Omental fat pad (tissue), 4 donors: ENCODE measurements around the gene GAS6. TPM values are rescaled to one million over a fixed set of nuclear protein-coding genes. Genes with fewer than 3 reads are reported as not detected.

ENCODE experiments used
- ATAC-seq: fragments of 150-250 bp; one replicate; pipeline ENCODE4 v1.9.1; 2016; ENCODE audit warnings: mild to moderate bottlenecking, moderate library complexity; ENCODE audit not compliant: low FRiP score
- DNase-seq: peaks from one replicate; pipeline ENCODE4 v3.0.0-alpha.2; 2019; ENCODE audit warnings: low spot score
- total RNA-seq, 4 donors: library from RNA; depleted of rRNA; stranded (reverse); fragments of >200 nt; gene quantifications; one replicate each; pipeline ENCODE4 v1.1.0, GENCODE V29; 2016
- TF ChIP-seq, protein P1 (sequence below), 3 donors: fragments of 450-650 bp; IDR thresholded peaks; one replicate each; pipeline ENCODE4 v1.5.1; 2016 to 2017; ENCODE audit warnings: antibody characterized with exemption in 3 of 3, mild to moderate bottlenecking in 3 of 3, moderate library complexity in 2 of 3

GAS6 gene
- total RNA-seq, 4 donors from 2014 or later, result 129 to 207 (median 164) TPM

- TF ChIP-seq, protein P1, sequence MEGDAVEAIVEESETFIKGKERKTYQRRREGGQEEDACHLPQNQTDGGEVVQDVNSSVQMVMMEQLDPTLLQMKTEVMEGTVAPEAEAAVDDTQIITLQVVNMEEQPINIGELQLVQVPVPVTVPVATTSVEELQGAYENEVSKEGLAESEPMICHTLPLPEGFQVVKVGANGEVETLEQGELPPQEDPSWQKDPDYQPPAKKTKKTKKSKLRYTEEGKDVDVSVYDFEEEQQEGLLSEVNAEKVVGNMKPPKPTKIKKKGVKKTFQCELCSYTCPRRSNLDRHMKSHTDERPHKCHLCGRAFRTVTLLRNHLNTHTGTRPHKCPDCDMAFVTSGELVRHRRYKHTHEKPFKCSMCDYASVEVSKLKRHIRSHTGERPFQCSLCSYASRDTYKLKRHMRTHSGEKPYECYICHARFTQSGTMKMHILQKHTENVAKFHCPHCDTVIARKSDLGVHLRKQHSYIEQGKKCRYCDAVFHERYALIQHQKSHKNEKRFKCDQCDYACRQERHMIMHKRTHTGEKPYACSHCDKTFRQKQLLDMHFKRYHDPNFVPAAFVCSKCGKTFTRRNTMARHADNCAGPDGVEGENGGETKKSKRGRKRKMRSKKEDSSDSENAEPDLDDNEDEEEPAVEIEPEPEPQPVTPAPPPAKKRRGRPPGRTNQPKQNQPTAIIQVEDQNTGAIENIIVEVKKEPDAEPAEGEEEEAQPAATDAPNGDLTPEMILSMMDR (IDR thresholded peaks at IDR 0.05), result no peak
- ATAC-seq (no peak), DNase-seq (no peak)
Observed at GRCh38 chr13:113812178-113813040, 51.5 kb downstream of the GAS6 start.

DNA sequence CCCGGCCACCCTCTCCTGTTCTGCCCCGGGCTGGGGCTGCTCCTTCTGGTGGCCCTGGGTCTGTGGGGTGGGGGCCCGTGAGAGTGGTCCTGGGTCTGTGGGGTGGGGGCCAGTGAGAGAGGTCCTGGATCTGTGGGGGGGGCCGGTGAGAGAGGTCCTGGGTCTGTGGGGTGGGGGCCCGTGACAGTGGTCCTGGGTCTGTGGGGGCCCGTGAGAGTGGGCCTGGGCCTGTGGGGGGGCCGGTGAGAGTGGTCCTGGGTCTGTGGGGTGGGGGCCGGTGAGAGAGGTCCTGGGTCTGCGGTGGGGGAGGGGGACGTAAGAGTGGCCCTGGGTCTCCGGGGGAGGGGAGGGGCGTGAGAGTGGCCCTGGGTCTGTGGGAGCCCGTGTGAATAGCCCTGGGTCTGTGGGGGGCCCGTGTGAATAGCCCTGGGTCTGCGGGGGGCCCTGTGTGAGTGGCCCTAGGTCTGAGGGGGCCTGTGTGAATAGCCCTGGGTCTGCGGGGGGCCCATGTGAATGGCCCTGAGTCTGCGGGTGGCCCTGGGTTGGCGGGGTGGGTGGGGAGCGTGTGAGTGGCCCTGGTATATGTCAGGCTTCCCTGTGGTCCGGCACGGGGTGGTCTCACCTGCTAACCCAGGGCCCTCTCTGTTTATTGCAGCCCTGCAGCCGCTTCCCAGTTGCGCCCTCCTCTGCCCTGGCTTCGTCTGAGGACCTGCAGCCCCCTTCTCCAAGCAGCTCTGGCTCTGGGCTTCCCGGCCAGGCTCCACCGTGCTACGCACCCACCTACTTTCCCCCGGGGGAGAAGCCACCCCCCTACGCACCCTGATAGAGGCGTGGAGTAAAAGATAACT, 52.6 kb downstream of the GAS6 start:
- DNase-seq, result no peak
- no peak for ATAC-seq
- TF ChIP-seq, protein P1 (IDR thresholded peaks at IDR 0.05), result no peak

GRCh38 chr13:113810640-113811039, 53.2 kb downstream of the GAS6 start:
- TF ChIP-seq, protein P1 (IDR thresholded peaks at IDR 0.05), result no peak
- no peak for DNase-seq
- ATAC-seq, result no peak

DNA sequence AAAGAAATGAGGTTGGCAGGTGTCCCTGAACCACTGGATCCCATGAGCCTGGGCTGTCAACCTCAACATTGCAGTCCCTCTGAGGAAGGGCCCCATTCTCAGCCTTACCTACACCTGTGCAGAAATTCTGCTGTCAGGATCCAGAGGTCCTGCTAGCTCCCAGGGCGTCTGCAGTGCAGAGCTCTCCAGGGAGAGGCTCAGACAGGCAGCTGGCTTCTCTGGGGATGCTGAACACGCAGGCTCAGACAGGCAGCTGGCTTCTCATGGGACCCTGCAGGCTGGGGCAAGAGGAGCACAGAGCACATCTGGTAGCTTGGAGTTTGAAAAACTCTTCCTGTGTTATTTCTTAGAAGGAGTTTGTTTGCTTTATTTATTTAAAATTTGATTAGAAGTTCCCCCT, 53.9 kb downstream of the GAS6 start:
- TF ChIP-seq, protein P1 (IDR thresholded peaks at IDR 0.05), result no peak
- no peak for DNase-seq
- no peak for ATAC-seq

GRCh38 chr13:113808058-113808834, 55.6 kb downstream of the GAS6 start:
- ATAC-seq (no peak), DNase-seq (no peak)
- TF ChIP-seq, protein P1 (IDR thresholded peaks at IDR 0.05), result no peak

- no peak for ATAC-seq
- no peak for DNase-seq
- TF ChIP-seq, protein P1 (IDR thresholded peaks at IDR 0.05), result no peak
Observed at GRCh38 chr13:113806526-113806925, 57.4 kb downstream of the GAS6 start.
